ENCODE data around the gene RFX4.
"Not testable (repeated sequence)": the region's sequence is repeated elsewhere in the genome, so short reads cannot be mapped to it uniquely, and the experiment has no call there.

Gene RFX4

DNA sequence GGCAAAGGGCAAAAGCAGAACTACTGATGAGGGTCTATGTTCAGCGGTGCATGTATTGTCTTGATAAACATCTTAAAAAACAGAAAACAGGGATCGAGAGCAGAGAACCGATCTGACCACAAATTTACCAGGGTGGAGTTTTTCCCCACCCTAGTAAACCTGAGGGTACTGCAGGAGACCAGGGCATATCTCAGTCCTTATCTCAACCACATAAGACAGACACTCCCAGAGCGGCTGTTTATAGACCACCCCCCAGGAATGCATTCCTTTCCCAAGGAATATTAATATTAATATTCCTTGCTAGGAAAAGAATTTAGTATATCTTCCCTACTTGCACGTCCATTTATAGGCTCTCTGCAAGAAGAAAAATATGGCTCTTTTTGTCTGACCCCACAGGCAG is 37.8 kb downstream of the RFX4 start:
- peaks cover 33% of the 10 kb centered on the region for H3K27me3 Mint-ChIP-seq
- not testable (repeated sequence) for H3K27ac Mint-ChIP-seq, H3K4me1 Mint-ChIP-seq, ATAC-seq, H3K4me3 Mint-ChIP-seq
- H3K9me3 Mint-ChIP-seq: peaks cover 16% of the 10 kb centered on the region
- peaks cover 10% of the 10 kb centered on the region for H3K36me3 Mint-ChIP-seq

DNA sequence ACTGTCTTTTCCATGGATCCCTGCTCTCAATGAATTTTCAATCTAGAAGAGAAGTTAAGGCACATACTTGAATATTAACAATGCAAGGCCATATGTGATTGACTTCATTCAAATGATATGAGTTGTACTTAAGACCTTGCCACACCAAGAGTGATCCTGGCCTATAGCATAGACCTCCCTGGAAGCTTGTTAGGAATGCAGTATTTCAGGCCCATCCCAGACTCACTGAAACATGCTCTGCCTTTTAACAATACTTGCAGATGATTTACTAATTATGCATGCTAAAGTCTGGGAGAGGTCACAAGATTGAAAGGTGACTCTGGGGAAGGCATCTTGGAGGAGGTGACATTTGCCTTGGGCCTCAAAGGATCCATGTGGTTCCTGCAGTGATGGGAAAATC is 43.2 kb downstream of the RFX4 start:
- Mint-ChIP-seq H3K4me1 (no peaks in the 10 kb centered on the region), H3K36me3 (no peaks in the 10 kb centered on the region), H3K9me3 (peaks cover 5% of the 10 kb centered on the region), H3K4me3 (no peak overlapping the region), H3K27ac (no peak overlapping the region), H3K27me3 (peaks cover 24% of the 10 kb centered on the region)
- ATAC-seq: no peak

DNA sequence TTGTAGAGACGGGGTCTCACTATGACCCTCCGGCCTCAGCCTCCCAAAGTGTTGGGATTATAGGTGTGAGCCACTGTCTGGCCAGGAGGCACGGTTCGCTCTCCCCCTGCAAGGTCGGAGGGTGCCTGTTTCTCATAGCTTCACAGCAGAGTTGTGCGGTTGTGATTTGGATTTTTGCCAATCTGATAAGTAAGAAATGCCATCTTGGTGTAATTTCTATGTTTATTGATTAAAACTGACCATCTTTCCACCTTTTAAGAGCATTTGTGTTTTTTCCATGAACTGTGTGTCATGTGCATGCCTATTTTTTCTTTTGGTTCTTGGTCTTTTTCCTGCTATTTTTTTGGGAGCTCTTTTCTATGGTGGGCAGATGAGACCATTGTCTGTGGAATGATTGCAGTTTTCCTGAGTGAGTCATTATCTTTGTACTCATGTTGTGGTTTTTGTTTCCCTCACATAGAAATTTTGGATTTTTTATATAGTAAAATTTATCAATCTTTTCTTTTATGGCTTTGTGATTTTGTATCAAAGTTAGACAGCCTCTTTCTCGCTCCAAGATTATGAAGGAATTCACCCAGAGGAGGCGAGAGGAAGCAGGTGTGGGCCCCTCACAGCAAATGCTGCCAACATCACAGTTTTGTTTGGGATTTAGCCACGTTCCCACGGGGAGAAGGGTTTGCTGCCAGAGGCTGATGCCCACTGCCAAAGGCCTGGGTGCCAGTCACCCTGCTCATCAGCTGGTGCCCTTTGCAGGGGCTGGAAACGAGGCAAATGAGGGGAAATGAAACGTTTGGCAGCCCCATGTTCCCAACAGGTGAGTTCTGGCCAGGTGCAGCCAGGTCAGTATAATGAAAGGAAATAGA is 47.2 kb downstream of the RFX4 start:
- Mint-ChIP-seq H3K4me1 (no peaks in the 10 kb centered on the region), H3K9me3 (peaks cover 2% of the 10 kb centered on the region), H3K36me3 (no peaks in the 10 kb centered on the region), H3K27me3 (peaks cover 37% of the 10 kb centered on the region), H3K27ac (no peak overlapping the region), H3K4me3 (no peak overlapping the region)
- ATAC-seq: no peak

DNA sequence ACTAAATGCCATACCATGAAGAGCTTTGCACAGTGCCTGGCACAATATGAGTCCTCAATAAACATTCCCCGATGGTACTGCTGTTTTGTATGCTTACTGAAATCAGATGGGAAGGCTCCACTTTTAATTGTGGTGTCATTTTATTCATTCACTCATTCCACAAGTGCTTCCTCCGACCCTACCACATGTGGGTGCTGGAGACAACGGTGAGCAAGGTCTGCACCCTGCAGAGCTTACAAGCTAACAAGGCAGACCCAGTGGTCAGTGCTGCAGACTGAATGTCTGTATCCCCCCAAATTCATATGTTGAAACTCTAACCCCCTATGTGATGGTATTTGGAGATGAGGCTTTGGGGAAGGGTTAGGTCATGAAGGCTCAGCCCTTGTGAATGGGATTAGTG is 48.3 kb downstream of the RFX4 start:
- H3K27me3 Mint-ChIP-seq: peaks cover 26% of the 10 kb centered on the region
- H3K9me3 Mint-ChIP-seq: peaks cover 2% of the 10 kb centered on the region
- ATAC-seq: no peak
- no peaks in the 10 kb centered on the region for H3K36me3 Mint-ChIP-seq
- H3K27ac Mint-ChIP-seq: no peak overlapping the region
- no peaks in the 10 kb centered on the region for H3K4me1 Mint-ChIP-seq
- H3K4me3 Mint-ChIP-seq: no peak overlapping the region

DNA sequence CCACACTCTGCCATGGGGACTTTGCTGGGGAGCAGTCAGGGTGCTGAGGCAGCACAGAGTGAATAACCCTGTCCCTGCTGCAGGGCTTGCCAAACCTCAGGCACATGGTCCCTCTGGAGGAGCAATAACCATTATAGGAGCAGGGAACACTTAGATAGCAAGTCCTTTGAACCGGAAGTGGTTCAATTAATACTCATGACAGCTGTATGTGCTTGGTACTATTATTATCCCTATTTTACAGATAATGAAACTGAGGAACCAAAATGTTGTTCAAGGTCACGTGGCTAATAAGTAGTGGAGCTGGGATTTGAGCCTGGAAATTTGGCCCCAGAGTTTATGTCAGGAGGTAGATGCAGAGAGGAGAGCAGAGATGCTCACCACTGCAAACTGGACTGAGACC is 49.0 kb downstream of the RFX4 start:
- Mint-ChIP-seq H3K4me3 (no peak overlapping the region), H3K4me1 (no peaks in the 10 kb centered on the region), H3K27me3 (peaks cover 23% of the 10 kb centered on the region), H3K27ac (no peak overlapping the region), H3K9me3 (peaks cover 2% of the 10 kb centered on the region), H3K36me3 (no peaks in the 10 kb centered on the region)
- no peak for ATAC-seq

DNA sequence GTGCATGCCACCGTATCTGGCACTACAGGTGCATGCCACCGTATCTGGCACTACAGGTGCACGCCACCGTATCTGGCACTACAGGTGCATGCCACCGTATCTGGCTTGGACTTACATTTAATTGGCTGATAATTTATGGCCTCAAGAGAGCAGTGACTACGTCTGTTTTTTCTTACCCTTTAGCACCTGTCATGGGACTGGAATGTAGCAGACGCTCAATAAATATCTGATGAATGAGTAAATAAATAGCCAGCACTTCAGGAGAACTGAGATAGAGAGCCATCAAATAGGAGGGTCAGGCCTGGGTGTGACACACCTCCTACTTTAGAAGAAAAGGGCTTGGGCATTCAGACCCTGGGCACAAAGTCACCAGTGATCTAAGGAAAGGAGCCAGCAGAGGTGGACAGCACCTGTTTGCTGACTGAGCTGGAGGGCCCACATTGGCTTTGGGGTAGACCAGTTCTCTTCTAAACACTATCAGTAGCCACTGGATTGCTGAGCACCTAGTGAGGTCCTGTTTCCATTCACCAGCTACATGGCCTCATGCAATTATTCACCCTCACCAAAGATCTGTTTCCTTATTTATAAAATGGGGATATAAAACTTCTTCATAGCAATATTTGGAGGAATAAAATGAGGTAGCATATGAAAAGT is 50.1 kb downstream of the RFX4 start:
- ATAC-seq: no peak
- H3K36me3 Mint-ChIP-seq: no peaks in the 10 kb centered on the region

DNA sequence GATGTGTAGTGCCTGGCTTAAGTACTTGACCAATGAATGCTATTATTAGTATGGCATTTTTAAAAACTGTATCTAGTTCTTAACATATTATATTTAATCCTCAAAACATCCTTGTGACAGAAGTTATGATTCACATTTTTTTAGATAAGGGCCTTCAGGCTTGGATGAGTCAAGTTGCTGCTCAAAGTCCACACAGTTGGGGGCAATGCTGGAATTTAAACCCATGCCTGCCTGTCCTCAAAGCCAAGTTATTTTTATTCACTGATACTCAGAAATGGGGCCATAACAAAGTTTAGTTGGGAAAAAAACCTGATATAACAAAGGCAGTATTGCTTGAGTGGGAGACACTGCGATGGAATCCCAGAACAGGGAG is 50.6 kb downstream of the RFX4 start:
- no peaks in the 10 kb centered on the region for H3K9me3 Mint-ChIP-seq
- H3K4me1 Mint-ChIP-seq: no peaks in the 10 kb centered on the region
- no peak for ATAC-seq
- no peak overlapping the region for H3K27ac Mint-ChIP-seq
- no peaks in the 10 kb centered on the region for H3K36me3 Mint-ChIP-seq
- peaks cover 14% of the 10 kb centered on the region for H3K27me3 Mint-ChIP-seq
- H3K4me3 Mint-ChIP-seq: no peak overlapping the region

More for the DNA sequence above, 50.1 kb downstream of the RFX4 start:
- Mint-ChIP-seq H3K9me3 (no peaks in the 10 kb centered on the region), H3K27ac (no peak overlapping the region), H3K27me3 (peaks cover 14% of the 10 kb centered on the region), H3K4me3 (no peak overlapping the region), H3K4me1 (no peaks in the 10 kb centered on the region)

DNA sequence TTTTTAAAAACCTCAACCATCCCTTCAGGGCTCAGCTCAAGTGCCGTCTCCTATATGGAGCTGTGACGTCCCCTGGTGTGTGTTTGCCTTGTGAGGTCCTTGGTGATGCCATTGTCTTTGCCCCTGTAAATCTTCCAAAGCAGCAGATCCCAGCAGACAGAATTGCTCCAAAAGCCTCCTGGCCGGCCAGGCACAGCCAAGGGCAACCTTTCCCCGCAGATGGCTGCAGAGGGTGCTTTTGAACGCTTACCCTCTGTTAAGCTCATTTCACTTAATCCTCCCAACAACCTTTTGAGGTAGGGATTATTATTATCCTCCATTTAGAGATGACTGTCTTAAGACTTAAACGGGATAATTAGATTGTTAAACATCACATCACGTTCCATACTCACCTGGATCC is 51.4 kb downstream of the RFX4 start:
- no peaks in the 10 kb centered on the region for H3K4me1 Mint-ChIP-seq
- no peaks in the 10 kb centered on the region for H3K36me3 Mint-ChIP-seq
- ATAC-seq: no peak
- peaks cover 14% of the 10 kb centered on the region for H3K27me3 Mint-ChIP-seq
- no peaks in the 10 kb centered on the region for H3K9me3 Mint-ChIP-seq
- no peak overlapping the region for H3K4me3 Mint-ChIP-seq
- no peak overlapping the region for H3K27ac Mint-ChIP-seq

DNA sequence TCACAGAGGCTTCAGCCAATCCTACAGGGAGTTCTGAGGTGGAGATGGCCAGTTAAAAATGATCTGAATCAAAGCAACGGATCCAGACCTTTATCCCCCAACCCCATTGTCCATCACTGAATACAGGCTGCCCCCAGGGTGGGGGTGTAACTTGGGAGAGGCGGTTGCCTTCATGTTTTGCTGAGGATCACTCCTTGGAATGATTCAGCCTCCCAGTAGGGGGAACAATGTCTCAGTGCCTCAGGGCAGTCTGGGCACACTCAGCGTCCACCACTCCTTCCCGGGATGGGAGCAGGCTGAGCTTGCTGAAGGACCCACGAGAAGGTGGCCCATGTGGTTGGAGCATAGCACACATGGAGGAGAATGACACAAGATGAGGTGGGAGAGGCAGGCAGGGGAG is 60.2 kb downstream of the RFX4 start:
- H3K27ac Mint-ChIP-seq: no peak overlapping the region
- ATAC-seq: no peak
- H3K4me1 Mint-ChIP-seq: no peaks in the 10 kb centered on the region
- H3K9me3 Mint-ChIP-seq: no peaks in the 10 kb centered on the region
- H3K4me3 Mint-ChIP-seq: no peak overlapping the region
- H3K27me3 Mint-ChIP-seq: peaks cover 17% of the 10 kb centered on the region
- H3K36me3 Mint-ChIP-seq: no peaks in the 10 kb centered on the region

DNA sequence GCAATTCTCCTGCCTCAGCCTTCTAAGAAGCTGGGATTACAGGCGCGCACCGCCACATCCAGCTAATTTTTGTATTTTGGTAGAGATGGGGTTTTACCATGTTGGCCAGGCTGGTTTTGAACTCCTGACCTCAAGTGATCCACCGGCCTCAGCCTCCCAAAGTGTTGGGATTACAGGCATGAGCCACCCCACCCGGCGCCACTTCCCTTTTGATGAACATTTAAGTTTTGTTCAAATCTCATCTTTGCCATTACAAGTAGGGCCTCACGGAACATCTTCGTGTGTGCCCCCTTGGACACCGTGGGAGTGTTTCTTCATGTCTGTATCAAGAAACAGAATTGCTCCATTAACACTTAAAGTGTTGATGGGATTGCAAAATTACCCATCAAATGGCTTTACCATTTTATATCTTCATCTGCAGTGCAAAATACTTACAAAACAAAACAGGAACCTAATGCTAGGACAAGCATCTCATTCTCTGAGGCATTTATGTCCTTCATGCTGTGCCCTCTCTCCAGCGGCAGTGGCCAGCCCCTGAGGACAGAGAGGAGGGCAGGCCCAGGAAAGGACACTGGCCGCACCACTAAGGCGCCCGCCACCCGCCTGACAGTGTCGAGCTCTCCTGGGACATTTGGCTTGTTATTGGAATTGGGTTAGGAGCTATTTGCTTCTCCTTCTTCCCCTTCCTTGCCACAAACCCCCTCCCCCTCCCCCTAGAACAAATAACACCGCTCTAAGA is 61.7 kb downstream of the RFX4 start:
- Mint-ChIP-seq H3K4me3 (no peak overlapping the region), H3K27ac (no peak overlapping the region), H3K9me3 (no peaks in the 10 kb centered on the region), H3K36me3 (no peaks in the 10 kb centered on the region), H3K4me1 (no peaks in the 10 kb centered on the region), H3K27me3 (peaks cover 21% of the 10 kb centered on the region)
- no peak for ATAC-seq

DNA sequence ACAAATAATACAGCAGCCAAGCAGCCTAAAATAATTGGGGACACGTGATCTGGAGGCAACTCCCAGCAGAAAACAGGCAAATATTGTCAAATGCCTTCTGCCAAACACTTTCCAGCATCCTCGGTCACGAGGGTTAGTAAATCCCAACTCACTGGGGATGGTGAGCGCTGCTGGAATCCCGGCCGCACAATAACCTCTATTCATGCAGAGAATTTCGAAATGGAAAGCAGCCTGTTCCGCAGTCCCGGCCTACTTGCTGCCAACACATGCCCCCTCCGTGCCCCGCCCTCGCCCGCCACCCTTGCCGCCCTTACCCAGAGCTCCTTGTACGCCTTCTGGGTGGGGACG is 62.2 kb downstream of the RFX4 start:
- Mint-ChIP-seq H3K9me3 (no peaks in the 10 kb centered on the region), H3K36me3 (no peaks in the 10 kb centered on the region), H3K27ac (no peak overlapping the region), H3K4me3 (no peak overlapping the region), H3K27me3 (peaks cover 21% of the 10 kb centered on the region), H3K4me1 (no peaks in the 10 kb centered on the region)
- no peak for ATAC-seq

DNA sequence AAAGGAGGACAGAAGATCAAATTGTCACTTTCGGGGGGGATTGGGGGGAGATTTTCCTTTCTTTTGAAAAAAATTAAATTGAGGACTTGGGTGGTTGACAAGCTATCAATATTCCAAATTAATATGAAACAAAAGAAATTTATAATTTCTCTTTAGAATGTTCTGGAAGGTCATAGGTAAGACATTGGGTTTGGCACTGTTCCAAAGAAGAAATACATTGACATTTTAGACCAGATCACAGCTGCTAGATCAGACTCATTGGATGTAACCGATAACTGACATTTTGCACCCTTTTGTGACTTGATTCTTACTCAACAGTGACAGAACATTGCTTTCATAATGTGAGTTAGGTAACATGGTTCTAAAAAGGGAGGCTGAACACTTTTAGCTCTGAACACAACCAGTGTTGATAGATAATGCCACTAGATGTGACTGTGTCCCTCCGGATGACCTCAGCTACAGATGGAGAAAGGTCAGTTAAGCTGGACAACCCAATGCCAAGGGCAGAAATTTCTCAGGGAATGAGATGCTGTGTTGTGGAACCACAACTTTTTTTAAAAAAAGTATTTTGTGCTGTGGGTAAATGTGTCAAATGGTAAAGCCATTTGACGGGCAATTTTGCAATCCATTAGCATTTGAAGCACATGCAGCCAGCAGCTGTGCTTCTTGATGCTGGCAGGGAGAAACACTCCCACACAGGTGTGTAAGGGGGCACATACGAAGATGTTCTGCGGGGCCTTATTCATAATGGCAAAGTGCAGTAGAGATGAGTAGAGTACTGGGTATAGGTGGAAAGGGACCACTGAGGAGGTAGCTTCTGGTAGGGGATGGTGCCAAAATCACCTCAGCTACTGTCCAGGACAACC is 62.9 kb downstream of the RFX4 start:
- H3K9me3 Mint-ChIP-seq: no peaks in the 10 kb centered on the region
- H3K36me3 Mint-ChIP-seq: no peaks in the 10 kb centered on the region
- H3K27me3 Mint-ChIP-seq: peaks cover 21% of the 10 kb centered on the region
- no peak overlapping the region for H3K4me3 Mint-ChIP-seq
- no peak for ATAC-seq
- H3K4me1 Mint-ChIP-seq: no peaks in the 10 kb centered on the region
- H3K27ac Mint-ChIP-seq: no peak overlapping the region

DNA sequence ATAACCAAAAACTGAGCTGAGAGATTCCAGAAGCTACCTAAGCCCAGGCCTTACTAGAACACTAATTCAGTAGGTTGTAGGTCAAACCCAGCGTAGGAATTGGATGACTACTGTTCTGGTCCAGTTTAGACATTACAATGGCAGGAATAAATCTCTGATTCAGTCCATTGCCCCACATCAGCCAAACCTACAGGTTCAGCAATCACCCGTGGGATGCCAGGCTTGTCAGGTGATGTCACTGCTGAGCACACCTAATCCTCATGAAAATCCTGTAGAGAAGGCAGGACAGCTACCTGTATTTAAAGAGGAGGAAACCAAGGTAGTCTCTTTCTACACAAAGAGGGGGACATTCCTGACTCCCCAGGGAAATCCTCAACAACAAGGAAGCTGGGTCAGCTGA is 63.7 kb downstream of the RFX4 start:
- ATAC-seq: no peak
- H3K4me1 Mint-ChIP-seq: no peaks in the 10 kb centered on the region
- H3K4me3 Mint-ChIP-seq: no peak overlapping the region
- H3K9me3 Mint-ChIP-seq: no peaks in the 10 kb centered on the region
- H3K27ac Mint-ChIP-seq: no peak overlapping the region
- H3K27me3 Mint-ChIP-seq: peaks cover 13% of the 10 kb centered on the region
- H3K36me3 Mint-ChIP-seq: no peaks in the 10 kb centered on the region

DNA sequence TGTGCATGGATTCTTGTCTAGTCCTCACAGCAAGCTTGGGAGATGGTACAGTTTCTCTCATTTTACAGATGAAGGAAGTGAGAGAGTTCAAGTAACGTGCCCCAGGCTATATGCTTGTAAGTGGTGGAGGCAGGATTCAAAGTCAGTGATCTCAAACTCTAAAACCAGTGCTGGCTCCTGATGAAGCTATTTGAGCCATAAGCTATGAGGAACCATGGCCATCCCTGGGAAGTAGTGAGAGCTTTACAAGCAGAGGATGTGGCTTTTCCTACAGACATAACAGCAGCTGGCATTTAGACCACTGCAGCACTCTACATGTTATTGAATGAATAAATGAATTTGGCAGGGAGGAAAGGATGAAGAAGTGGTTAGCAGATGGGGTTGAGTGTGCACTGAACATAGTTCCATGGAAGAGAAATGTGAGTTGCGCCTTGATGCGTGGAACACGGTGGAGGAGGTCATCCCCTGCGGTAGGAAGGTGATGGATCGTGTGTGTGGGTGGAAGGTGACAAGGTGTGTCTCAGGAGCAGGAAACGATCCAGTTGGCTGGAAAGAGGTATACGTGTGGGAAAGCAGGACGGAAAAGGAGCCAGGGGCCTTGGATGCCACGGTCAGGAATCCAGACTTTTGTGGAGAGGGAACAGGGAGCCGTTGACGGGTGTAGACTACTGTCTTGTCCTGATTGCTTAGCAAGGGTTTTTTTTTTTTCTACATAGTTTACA is 65.2 kb downstream of the RFX4 start:
- H3K4me1 Mint-ChIP-seq: no peaks in the 10 kb centered on the region
- H3K36me3 Mint-ChIP-seq: no peaks in the 10 kb centered on the region
- H3K4me3 Mint-ChIP-seq: no peak overlapping the region
- ATAC-seq: no peak
- H3K27me3 Mint-ChIP-seq: peaks cover 11% of the 10 kb centered on the region
- no peak overlapping the region for H3K27ac Mint-ChIP-seq
- H3K9me3 Mint-ChIP-seq: no peaks in the 10 kb centered on the region
